Measurements from ENCODE around the gene CHMP2B.

GRCh38 chr3:87191175-87191574 lies 35.9 kb upstream of the CHMP2B start:
- TF ChIP-seq CTCF (IDR thresholded peaks at IDR 0.05) (no peak), POLR2A (IDR thresholded peaks at IDR 0.05) (no peak)
